IMR-90 (cell line): ENCODE data around the gene RIT1. TPM values are rescaled to one million over a fixed set of nuclear protein-coding genes. Genes with fewer than 3 reads are reported as not detected.
A peak's percentile ranks its signal among the peaks of the same experiment; 100 is the strongest.

ENCODE experiments used
- ATAC-seq: fragments of 200-7000 bp; cut with Tn5 transposase; 2 replicates; pipeline ENCODE4 v1.9.1; 2020; ENCODE audit warnings: low read depth, mild to moderate bottlenecking, moderate library complexity
- BruUV-seq: library from RNA; stranded (reverse); fragments of 400-500 nt; replicated peaks from 2 replicates; lab custom pipeline; 2021; lab: Mats Ljungman, UMichigan
- CTCF ChIA-PET: fragments of 300-600 bp; formaldehyde crosslinking; extraction: SDS; loops from one replicate; lab custom pipeline; 2021; ENCODE audit warnings: antibody characterized with exemption; lab: Yijun Ruan, JAX
- POLR2A ChIA-PET: fragments of 300-600 bp; sonication (Branson Sonifier 250); formaldehyde crosslinking; loops from one replicate; lab custom pipeline; 2022; ENCODE audit warnings: antibody characterized with exemption; ENCODE audit not compliant: unreplicated experiment; lab: Charles Lee
- DNase-seq: peaks from one replicate; pipeline ENCODE4 v3.0.0; 2013
- H2AFZ ChIP-seq: replicated peaks from 2 replicates; pipeline ENCODE3; 2013; ENCODE audit warnings: low read length, mild to moderate bottlenecking; ENCODE audit not compliant: poor library complexity
- H2AK5ac ChIP-seq: 2 replicates; pipeline ENCODE4 v1.6.1; 2013; ENCODE audit warnings: low read depth, low read length, inconsistent platforms
- H2AK9ac ChIP-seq: replicated peaks from 2 replicates; pipeline ENCODE3; 2013; ENCODE audit warnings: mild to moderate bottlenecking, low read depth, low read length, moderate library complexity; ENCODE audit not compliant: poor library complexity
- H2BK120ac ChIP-seq: 2 replicates; pipeline ENCODE4 v1.6.1; 2013; ENCODE audit warnings: low read depth, low read length, inconsistent platforms
- H2BK15ac ChIP-seq: 3 replicates; pipeline ENCODE4 v1.6.1; 2013; ENCODE audit warnings: low read depth, low read length, inconsistent platforms
- H2BK20ac ChIP-seq: 2 replicates; pipeline ENCODE4 v1.6.1; 2013; ENCODE audit warnings: low read depth, mild to moderate bottlenecking, inconsistent platforms, low read length, moderate library complexity
- H2BK5ac ChIP-seq: 2 replicates; pipeline ENCODE4 v1.6.1; 2013; ENCODE audit warnings: mild to moderate bottlenecking, low read depth, low read length, inconsistent platforms; ENCODE audit not compliant: poor library complexity, severe bottlenecking
- H3K14ac ChIP-seq: replicated peaks from 2 replicates; pipeline ENCODE4 v1.6.1; 2013; ENCODE audit warnings: low read depth, low read length, inconsistent platforms
- H3K18ac ChIP-seq: 2 replicates; pipeline ENCODE4 v1.6.1; 2013; ENCODE audit warnings: low read depth, low read length, control low read depth
- H3K23ac ChIP-seq: 2 replicates; pipeline ENCODE4 v1.6.1; 2013; ENCODE audit warnings: low read depth, low read length, inconsistent platforms
- H3K27ac ChIP-seq: 2 replicates; pipeline ENCODE4 v1.5.1; 2013; ENCODE audit warnings: mild to moderate bottlenecking, control low read depth, low read length; ENCODE audit not compliant: insufficient read depth
- H3K27me3 ChIP-seq: 2 replicates; pipeline ENCODE4 v1.6.1; 2013; ENCODE audit warnings: low read length; ENCODE audit not compliant: control insufficient read depth, insufficient read depth
- H3K36me3 ChIP-seq: 2 replicates; pipeline ENCODE4 v1.6.1; 2013; ENCODE audit warnings: low read length, mixed read lengths; ENCODE audit not compliant: control insufficient read depth, insufficient read depth
- H3K4ac ChIP-seq: 2 replicates; pipeline ENCODE4 v1.6.1; 2013; ENCODE audit warnings: low read depth, low read length, inconsistent platforms
- H3K4me1 ChIP-seq: 2 replicates; pipeline ENCODE4 v1.6.1; 2013; ENCODE audit warnings: low read length, mixed read lengths; ENCODE audit not compliant: control insufficient read depth, insufficient read depth
- H3K4me2 ChIP-seq: 2 replicates; pipeline ENCODE4 v1.6.1; 2013; ENCODE audit warnings: low read depth, mild to moderate bottlenecking, control low read depth, low read length, moderate library complexity
- H3K4me3 ChIP-seq: 2 replicates; pipeline ENCODE4 v1.5.1; 2013; ENCODE audit warnings: low read depth, mild to moderate bottlenecking, control low read depth, low read length, moderate library complexity; ENCODE audit not compliant: insufficient read depth
- H3K56ac ChIP-seq: 2 replicates; pipeline ENCODE4 v1.6.1; 2013; ENCODE audit warnings: low read length, inconsistent platforms; ENCODE audit not compliant: insufficient read depth; ENCODE audit errors: extremely low read depth
- H3K79me1 ChIP-seq, 2 experiments: 2 replicates each; pipeline ENCODE4 v1.6.1; 2013; ENCODE audit warnings: low read length in 2 of 2, inconsistent platforms in 1 of 2, low read depth in 1 of 2
- H3K9ac ChIP-seq: 2 replicates; pipeline ENCODE4 v1.6.1; 2013; ENCODE audit warnings: low read depth, low read length, control low read depth
- H3K9me1 ChIP-seq: 2 replicates; pipeline ENCODE4 v1.6.1; 2013; ENCODE audit warnings: low read length, inconsistent platforms; ENCODE audit not compliant: insufficient read depth
- H3K9me3 ChIP-seq: 2 replicates; pipeline ENCODE4 v1.6.1; 2013; ENCODE audit warnings: low read length; ENCODE audit not compliant: control insufficient read depth, insufficient read depth
- H4K20me1 ChIP-seq: 2 replicates; pipeline ENCODE4 v1.6.1; 2013; ENCODE audit warnings: low read length, inconsistent platforms; ENCODE audit not compliant: insufficient read depth
- H4K5ac ChIP-seq: 2 replicates; pipeline ENCODE4 v1.6.1; 2013; ENCODE audit warnings: mild to moderate bottlenecking, low read depth, low read length, control low read depth
- H4K8ac ChIP-seq, 2 experiments: 2 replicates each; pipeline ENCODE4 v1.6.1; 2013; ENCODE audit warnings: low read depth in 2 of 2, low read length in 2 of 2, control low read depth in 1 of 2, inconsistent platforms in 1 of 2
- H4K91ac ChIP-seq: 2 replicates; pipeline ENCODE4 v1.6.1; 2013; ENCODE audit warnings: low read depth, low read length, inconsistent platforms; ENCODE audit not compliant: insufficient read depth
- BHLHE40 ChIP-seq: fragments of 150-350 bp; IDR thresholded peaks from 2 replicates; pipeline ENCODE4 v1.6.1; 2016; ENCODE audit warnings: mild to moderate bottlenecking, low read depth, low read length
- CEBPB ChIP-seq: IDR thresholded peaks from 2 replicates; pipeline ENCODE4 v1.6.1; 2012; ENCODE audit warnings: low read depth, low read length, improper control_type of control experiment
- CHD1 ChIP-seq: IDR thresholded peaks from 2 replicates; pipeline ENCODE4 v1.6.1; 2012; ENCODE audit warnings: low read depth, low read length, improper control_type of control experiment
- ELK1 ChIP-seq: fragments of 150-350 bp; IDR thresholded peaks from 2 replicates; pipeline ENCODE4 v1.6.1; 2016; ENCODE audit warnings: low read depth, mild to moderate bottlenecking, low read length, moderate library complexity, borderline replicate concordance
- FOS ChIP-seq: fragments of 150-350 bp; IDR thresholded peaks from 2 replicates; pipeline ENCODE4 v1.6.1; 2016; ENCODE audit warnings: low read depth, low read length
- MAFK ChIP-seq: IDR thresholded peaks from 2 replicates; pipeline ENCODE4 v1.6.1; 2012; ENCODE audit warnings: low read depth, low read length, improper control_type of control experiment
- MAZ ChIP-seq: IDR thresholded peaks from 2 replicates; pipeline ENCODE4 v1.6.1; 2012; ENCODE audit warnings: low read depth, mild to moderate bottlenecking, low read length, improper control_type of control experiment, moderate library complexity, borderline replicate concordance
- MXI1 ChIP-seq: IDR thresholded peaks from 2 replicates; pipeline ENCODE4 v1.6.1; 2012; ENCODE audit warnings: low read depth, mild to moderate bottlenecking, low read length, moderate library complexity, borderline replicate concordance
- NFE2L2 ChIP-seq: fragments of 150-350 bp; IDR thresholded peaks from 2 replicates; pipeline ENCODE4 v1.6.1; 2016; ENCODE audit warnings: low read depth, mild to moderate bottlenecking, low read length
- POLR2A ChIP-seq: IDR thresholded peaks from 2 replicates; pipeline ENCODE4 v1.6.1; 2012; ENCODE audit warnings: mild to moderate bottlenecking, low read depth, low read length
- RAD21 ChIP-seq: IDR thresholded peaks from 2 replicates; pipeline ENCODE4 v1.6.1; 2012; ENCODE audit warnings: low read length, improper control_type of control experiment
- RCOR1 ChIP-seq: IDR thresholded peaks from 2 replicates; pipeline ENCODE4 v1.6.1; 2012; ENCODE audit warnings: mild to moderate bottlenecking, low read length, improper control_type of control experiment; ENCODE audit not compliant: insufficient replicate concordance
- RFX5 ChIP-seq: IDR thresholded peaks from 2 replicates; pipeline ENCODE4 v1.8.0; 2012; ENCODE audit warnings: low read depth, mild to moderate bottlenecking, low read length, moderate library complexity
- SMC3 ChIP-seq: fragments of 150-350 bp; IDR thresholded peaks from 2 replicates; pipeline ENCODE4 v1.6.1; 2016; ENCODE audit warnings: low read depth, mild to moderate bottlenecking, antibody characterized with exemption, low read length, moderate library complexity
- USF2 ChIP-seq: fragments of 150-350 bp; IDR thresholded peaks from 2 replicates; pipeline ENCODE4 v1.6.1; 2017; ENCODE audit warnings: mild to moderate bottlenecking, antibody characterized with exemption, low read length, low read depth
- WGBS, 2 experiments: methylation state at CpG; one replicate each; pipeline versions ENCODE4 v1.1.5 to v1.1.7; 2013; ENCODE audit warnings: missing lambda C conversion rate in 2 of 2; ENCODE audit not compliant: insufficient read length in 1 of 2; ENCODE audit errors: extremely low coverage in 2 of 2; 5-methylcytosine and 5-hydroxymethylcytosine counted together
- dilution Hi-C: fragments of 300-500 bp; cut with HindIII; formaldehyde crosslinking; loops from one replicate; pipeline ENCODE4 v1.14.3; 2018; ENCODE audit warnings: low sequenced_read_pairs; ENCODE audit not compliant: unreplicated experiment
- in situ Hi-C: fragments of 300-500 bp; cut with MboI; formaldehyde crosslinking; loops from 3 replicates; pipeline ENCODE4 v1.14.3; 2019; ENCODE audit warnings: low sequenced_read_pairs, inconsistent platforms, mixed read lengths
- intact Hi-C: fragments of 100-400 bp; cut with micrococcal nuclease; formaldehyde crosslinking; loops from 2 replicates; pipeline ENCODE4 v1.10.0; 2022
- polyA plus RNA-seq, 3 experiments: library from polyadenylated mRNA; depleted of rRNA; stranded (reverse); fragments of >200 nt; gene quantifications; 2 replicates each; pipeline ENCODE4 v1.2.3, GENCODE V29; 2012; ENCODE audit warnings: low replicate concordance in 1 of 3
- total RNA-seq: library from RNA; depleted of rRNA; stranded (reverse); fragments of >200 nt; gene quantifications from 2 replicates; pipeline ENCODE4 v1.2.3, GENCODE V29; 2012
- TF ChIP-seq, protein P1 (sequence below): conservative IDR thresholded peaks from 2 replicates; pipeline ENCODE4 v1.5.1; 2012; ENCODE audit warnings: mild to moderate bottlenecking, low read depth, low read length, improper control_type of control experiment

The RIT1 gene
- total and polyA plus RNA-seq, 2 of the 4 experiments (the other 2 are of a cell fraction): 29.6 to 46.8 TPM

DNA sequence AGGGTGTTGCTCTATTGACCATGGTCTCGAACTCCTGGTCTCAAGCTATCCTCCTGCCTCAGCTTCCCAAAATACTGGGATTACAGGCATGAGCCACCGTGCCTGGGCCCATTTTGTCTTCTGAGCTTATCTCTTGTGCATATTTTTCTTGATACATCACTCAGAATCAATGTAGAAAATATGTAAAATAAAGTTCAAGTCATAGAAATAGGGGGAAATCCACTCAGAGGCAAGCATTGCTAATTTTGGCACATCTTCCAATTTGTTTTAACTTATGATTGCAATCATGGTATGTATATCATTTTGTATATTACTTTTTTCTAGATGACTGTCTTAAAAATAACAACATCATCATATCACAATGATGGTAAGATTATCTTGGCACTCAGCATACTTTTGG lies 21.6 kb downstream of the RIT1 start:
- Histone ChIP-seq H3K79me1 (peaks cover 0 to 9% of the 10 kb centered on the region in 2 experiments; a peak in 2 of 4 replicates), H2BK20ac (no peak overlapping the region), H3K14ac (no peak overlapping the region), H3K56ac (no peak overlapping the region), H3K9ac (no peak overlapping the region), H4K8ac (peak overlapping the region in 1 of 2 experiments; percentile 50; a peak in 2 of 4 replicates), H3K9me3 (no peaks in the 10 kb centered on the region), H4K91ac (no peak overlapping the region), H4K20me1 (no peaks in the 10 kb centered on the region; the same call in 1 of the 2 replicates), H2AFZ (no peak overlapping the region), H3K9me1 (peaks cover 6% of the 10 kb centered on the region), H3K27ac (peak overlapping the region; percentile 49; the same call in 1 of the 2 replicates), H2BK120ac (0 out of 2 replicates have a peak overlapping the region, but pooled peaks have one; percentile 63), H3K4me1 (peaks cover 21% of the 10 kb centered on the region), H2AK9ac (no peak overlapping the region), H3K4me2 (no peak overlapping the region), H2AK5ac (no peak overlapping the region; the same call in 1 of the 2 replicates), H3K27me3 (no peaks in the 10 kb centered on the region), H3K18ac (peak overlapping the region; percentile 44; the same call in 1 of the 2 replicates), H3K4me3 (no peak overlapping the region), H4K5ac (no peak overlapping the region), H3K4ac (no peak overlapping the region), H3K36me3 (no peaks in the 10 kb centered on the region), H2BK5ac (peak overlapping the region; percentile 93), H2BK15ac (peak overlapping the region; percentile 36; the same call in 2 of the 3 replicates), H3K23ac (no peak overlapping the region)
- CTCF ChIA-PET: interaction anchor here (0.6 to 1.3 kb wide), 3 partner anchors 18 to 763 kb away, joined by 3 read pairs; no protein-coding TSS in a partner anchor
- WGBS, 2 experiments: no CpG with 5 or more reads among the region's 2 CpGs
- dilution Hi-C loops (no loop called here), in situ Hi-C loops (no loop called here), intact Hi-C loops (no loop called here)
- ATAC-seq (peak; percentile 12; the same call in 1 of the 2 replicates), DNase-seq (peak; percentile 66)
- BruUV-seq: no TSS peak
- POLR2A ChIA-PET: no interaction called here
- TF ChIP-seq RFX5 (no peak), BHLHE40 (no peak), CHD1 (no peak), NFE2L2 (no peak), MAZ (no peak), USF2 (no peak), MAFK (no peak), RAD21 (no peak), POLR2A (no peak), ELK1 (no peak), SMC3 (no peak), CEBPB (no peak), RCOR1 (no peak), FOS (no peak), MXI1 (no peak)
- TF ChIP-seq, protein P1, sequence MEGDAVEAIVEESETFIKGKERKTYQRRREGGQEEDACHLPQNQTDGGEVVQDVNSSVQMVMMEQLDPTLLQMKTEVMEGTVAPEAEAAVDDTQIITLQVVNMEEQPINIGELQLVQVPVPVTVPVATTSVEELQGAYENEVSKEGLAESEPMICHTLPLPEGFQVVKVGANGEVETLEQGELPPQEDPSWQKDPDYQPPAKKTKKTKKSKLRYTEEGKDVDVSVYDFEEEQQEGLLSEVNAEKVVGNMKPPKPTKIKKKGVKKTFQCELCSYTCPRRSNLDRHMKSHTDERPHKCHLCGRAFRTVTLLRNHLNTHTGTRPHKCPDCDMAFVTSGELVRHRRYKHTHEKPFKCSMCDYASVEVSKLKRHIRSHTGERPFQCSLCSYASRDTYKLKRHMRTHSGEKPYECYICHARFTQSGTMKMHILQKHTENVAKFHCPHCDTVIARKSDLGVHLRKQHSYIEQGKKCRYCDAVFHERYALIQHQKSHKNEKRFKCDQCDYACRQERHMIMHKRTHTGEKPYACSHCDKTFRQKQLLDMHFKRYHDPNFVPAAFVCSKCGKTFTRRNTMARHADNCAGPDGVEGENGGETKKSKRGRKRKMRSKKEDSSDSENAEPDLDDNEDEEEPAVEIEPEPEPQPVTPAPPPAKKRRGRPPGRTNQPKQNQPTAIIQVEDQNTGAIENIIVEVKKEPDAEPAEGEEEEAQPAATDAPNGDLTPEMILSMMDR: no peak
